Neural cell (in vitro differentiated cells): ENCODE measurements around the gene MARCHF7.

Source experiments
- CTCF ChIP-seq: fragments of 450-650 bp; IDR thresholded peaks from 2 replicates; pipeline ENCODE4 v1.5.1; 2014; ENCODE audit warnings: antibody characterized with exemption, mild to moderate bottlenecking, moderate library complexity; ENCODE audit not compliant: poor library complexity, severe bottlenecking
- EP300 ChIP-seq: fragments of 450-650 bp; conservative IDR thresholded peaks from 2 replicates; pipeline ENCODE4 v1.6.1; 2014; ENCODE audit warnings: antibody characterized with exemption, mild to moderate bottlenecking, moderate library complexity; ENCODE audit not compliant: poor library complexity, severe bottlenecking
- REST ChIP-seq: IDR thresholded peaks from 2 replicates; pipeline ENCODE4 v1.6.1; 2012; ENCODE audit warnings: borderline replicate concordance

- TF ChIP-seq CTCF (no peak), REST (no peak), EP300 (no peak)
Observed at GRCh38 chr2:159735648-159736047, 23.3 kb downstream of the MARCHF7 start.
